Lower leg skin (tissue), 4 donors: ENCODE results near the gene AP2A1. TPM values are rescaled to one million over a fixed set of nuclear protein-coding genes. Genes with fewer than 3 reads are reported as not detected.

Experiments used
- DNase-seq, 2 donors: peaks; one replicate each; pipeline ENCODE4 v3.0.0-alpha.2; 2019; ENCODE audit warnings: low spot score in 2 of 2
- H3K4me3 ChIP-seq: fragments of 200-600 bp; sonication (generic); 2 replicates; pipeline ENCODE4 v1.5.1; 2017; ENCODE audit warnings: mild to moderate bottlenecking, low read depth; ENCODE audit not compliant: poor library complexity, severe bottlenecking
- POLR2A ChIP-seq, 2 donors: fragments of 450-650 bp; IDR thresholded peaks; one replicate each; pipeline ENCODE4 v1.6.1; 2016 to 2017; ENCODE audit warnings: antibody characterized with exemption in 2 of 2, mild to moderate bottlenecking in 1 of 2, moderate library complexity in 1 of 2
- WGBS, 2 donors: methylation state at CpG; one replicate each; pipeline ENCODE4 v1.1.5; 2018; 5-methylcytosine and 5-hydroxymethylcytosine counted together
- intact Hi-C: fragments of 100-400 bp; cut with DNase I; formaldehyde crosslinking; loops from one replicate; pipeline ENCODE4 v1.15.0; 2023; ENCODE audit warnings: low total_unique reads
- total RNA-seq, 4 donors: library from RNA; depleted of rRNA; stranded (reverse); fragments of >200 nt; gene quantifications; one replicate each; pipeline ENCODE4 v1.1.0, GENCODE V29; 2016
- TF ChIP-seq, protein P1 (sequence below), 3 donors: fragments of 450-650 bp; IDR thresholded peaks; one replicate each; pipeline ENCODE4 v1.5.1; 2016; ENCODE audit warnings: antibody characterized with exemption in 3 of 3, mild to moderate bottlenecking in 3 of 3, moderate library complexity in 2 of 3

AP2A1 gene
- total RNA-seq, 4 donors from 2014 or later = 112 to 123 (median 116) TPM

DNA sequence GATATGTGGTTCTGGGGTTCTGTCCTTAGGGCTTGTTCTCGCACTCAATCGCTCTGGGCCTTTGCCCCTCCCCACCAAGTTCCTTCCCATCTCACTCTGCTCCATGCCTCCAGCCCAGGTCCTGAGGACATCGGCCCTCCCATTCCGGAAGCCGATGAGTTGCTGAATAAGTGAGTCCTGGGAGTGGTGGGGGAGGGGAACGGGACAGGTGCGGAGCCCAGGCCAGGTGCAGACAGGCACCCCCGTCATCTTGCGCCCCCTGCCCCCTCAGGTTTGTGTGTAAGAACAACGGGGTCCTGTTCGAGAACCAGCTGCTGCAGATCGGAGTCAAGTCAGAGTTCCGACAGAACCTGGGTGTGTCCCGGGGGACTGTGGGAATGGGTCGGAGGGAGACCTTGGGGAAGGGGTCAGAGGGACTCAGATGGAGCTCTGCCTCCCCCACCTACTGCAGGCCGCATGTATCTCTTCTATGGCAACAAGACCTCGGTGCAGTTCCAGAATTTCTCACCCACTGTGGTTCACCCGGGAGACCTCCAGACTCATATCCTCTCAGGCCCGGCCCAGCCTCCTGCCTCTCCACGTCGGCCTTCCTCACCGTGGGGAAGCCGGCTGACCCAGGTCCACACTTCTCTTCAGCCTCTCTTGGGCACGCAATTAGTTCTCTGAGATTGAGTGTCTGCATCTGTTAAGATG lies 36.2 kb downstream of the AP2A1 start:
- intact Hi-C loops = no loop called here

DNA sequence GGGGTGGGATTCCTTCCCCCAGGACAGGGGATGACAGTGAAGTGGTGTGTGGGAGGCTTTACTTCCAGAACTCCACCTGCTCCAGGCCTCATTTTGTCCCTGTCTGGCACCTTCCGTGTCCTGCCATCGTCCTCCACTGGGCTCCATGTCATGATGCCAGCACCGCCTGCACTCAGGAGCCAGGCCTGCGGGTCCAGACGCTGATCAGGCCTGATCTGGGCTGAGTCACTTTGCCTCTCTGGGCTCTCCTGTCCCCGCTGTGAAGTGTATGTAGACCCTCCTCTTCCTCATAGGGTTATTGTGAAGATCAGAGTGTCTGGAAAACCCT lies 36.7 kb downstream of the AP2A1 start:
- intact Hi-C loops = no loop called here

More for the DNA sequence above, 36.2 kb downstream of the AP2A1 start:
- WGBS, 2 donors = 85 to 91% methylated on average over 23 to 24 of the region's 24 CpGs
- DNase-seq = no peak
- H3K4me3 ChIP-seq = no peak overlapping the region
- TF ChIP-seq, protein P1, sequence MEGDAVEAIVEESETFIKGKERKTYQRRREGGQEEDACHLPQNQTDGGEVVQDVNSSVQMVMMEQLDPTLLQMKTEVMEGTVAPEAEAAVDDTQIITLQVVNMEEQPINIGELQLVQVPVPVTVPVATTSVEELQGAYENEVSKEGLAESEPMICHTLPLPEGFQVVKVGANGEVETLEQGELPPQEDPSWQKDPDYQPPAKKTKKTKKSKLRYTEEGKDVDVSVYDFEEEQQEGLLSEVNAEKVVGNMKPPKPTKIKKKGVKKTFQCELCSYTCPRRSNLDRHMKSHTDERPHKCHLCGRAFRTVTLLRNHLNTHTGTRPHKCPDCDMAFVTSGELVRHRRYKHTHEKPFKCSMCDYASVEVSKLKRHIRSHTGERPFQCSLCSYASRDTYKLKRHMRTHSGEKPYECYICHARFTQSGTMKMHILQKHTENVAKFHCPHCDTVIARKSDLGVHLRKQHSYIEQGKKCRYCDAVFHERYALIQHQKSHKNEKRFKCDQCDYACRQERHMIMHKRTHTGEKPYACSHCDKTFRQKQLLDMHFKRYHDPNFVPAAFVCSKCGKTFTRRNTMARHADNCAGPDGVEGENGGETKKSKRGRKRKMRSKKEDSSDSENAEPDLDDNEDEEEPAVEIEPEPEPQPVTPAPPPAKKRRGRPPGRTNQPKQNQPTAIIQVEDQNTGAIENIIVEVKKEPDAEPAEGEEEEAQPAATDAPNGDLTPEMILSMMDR (IDR thresholded peaks at IDR 0.05) = no peak
- TF ChIP-seq POLR2A (IDR thresholded peaks at IDR 0.05) = no peak

DNA sequence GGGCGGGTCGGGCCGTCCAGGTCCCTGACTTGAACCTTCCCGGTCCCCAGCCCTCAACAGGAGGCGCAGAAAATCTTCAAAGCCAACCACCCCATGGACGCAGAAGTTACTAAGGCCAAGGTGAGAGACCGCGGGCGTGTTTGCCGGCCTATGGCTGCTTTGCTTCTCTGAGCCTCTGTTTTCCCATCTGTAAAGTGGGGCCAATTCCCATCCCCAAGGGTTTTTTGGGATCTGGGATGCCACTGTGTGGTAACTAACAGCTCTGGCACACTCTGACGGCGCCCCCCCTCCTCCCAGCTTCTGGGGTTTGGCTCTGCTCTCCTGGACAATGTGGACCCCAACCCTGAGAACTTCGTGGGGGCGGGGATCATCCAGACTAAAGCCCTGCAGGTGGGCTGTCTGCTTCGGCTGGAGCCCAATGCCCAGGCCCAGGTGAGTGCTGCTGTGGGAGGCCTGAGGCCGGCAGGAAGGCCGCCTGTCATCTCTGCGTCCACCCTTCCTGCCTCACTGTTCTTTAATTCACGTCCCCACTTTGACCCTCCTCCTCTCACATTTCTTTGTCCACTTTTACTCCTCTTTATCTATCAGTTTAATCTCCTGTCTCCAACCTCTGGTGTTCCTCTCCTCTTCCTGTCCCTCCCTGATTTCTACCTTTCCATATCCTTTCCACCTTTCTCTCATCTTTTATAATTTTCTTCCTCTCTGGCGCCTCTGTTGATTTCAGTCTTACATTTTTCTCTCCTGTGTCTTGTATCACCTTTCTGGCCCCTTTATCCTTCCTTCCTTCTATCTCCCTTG lies 39.2 kb downstream of the AP2A1 start:
- no peak overlapping the region for H3K4me3 ChIP-seq
- intact Hi-C loops = no loop called here
- TF ChIP-seq POLR2A (IDR thresholded peaks at IDR 0.05) = no peak
- 84 to 86% methylated on average over 20 of the region's 20 CpGs for WGBS, 2 donors
- no peak for DNase-seq

More for the DNA sequence above, 36.7 kb downstream of the AP2A1 start:
- WGBS, 2 donors = 81 to 90% methylated on average over 6 of the region's 6 CpGs
- no peak for DNase-seq
- TF ChIP-seq, protein P1 (IDR thresholded peaks at IDR 0.05) = no peak
- TF ChIP-seq POLR2A (IDR thresholded peaks at IDR 0.05) = no peak
- H3K4me3 ChIP-seq = no peak overlapping the region

DNA sequence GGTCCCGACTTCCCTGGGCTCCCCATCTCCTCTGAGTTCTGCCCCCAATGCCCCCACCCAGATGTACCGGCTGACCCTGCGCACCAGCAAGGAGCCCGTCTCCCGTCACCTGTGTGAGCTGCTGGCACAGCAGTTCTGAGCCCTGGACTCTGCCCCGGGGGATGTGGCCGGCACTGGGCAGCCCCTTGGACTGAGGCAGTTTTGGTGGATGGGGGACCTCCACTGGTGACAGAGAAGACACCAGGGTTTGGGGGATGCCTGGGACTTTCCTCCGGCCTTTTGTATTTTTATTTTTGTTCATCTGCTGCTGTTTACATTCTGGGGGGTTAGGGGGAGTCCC lies 39.8 kb downstream of the AP2A1 start:
- WGBS, 2 donors = 91 to 95% methylated on average over 8 of the region's 8 CpGs
- intact Hi-C loops = no loop called here

DNA sequence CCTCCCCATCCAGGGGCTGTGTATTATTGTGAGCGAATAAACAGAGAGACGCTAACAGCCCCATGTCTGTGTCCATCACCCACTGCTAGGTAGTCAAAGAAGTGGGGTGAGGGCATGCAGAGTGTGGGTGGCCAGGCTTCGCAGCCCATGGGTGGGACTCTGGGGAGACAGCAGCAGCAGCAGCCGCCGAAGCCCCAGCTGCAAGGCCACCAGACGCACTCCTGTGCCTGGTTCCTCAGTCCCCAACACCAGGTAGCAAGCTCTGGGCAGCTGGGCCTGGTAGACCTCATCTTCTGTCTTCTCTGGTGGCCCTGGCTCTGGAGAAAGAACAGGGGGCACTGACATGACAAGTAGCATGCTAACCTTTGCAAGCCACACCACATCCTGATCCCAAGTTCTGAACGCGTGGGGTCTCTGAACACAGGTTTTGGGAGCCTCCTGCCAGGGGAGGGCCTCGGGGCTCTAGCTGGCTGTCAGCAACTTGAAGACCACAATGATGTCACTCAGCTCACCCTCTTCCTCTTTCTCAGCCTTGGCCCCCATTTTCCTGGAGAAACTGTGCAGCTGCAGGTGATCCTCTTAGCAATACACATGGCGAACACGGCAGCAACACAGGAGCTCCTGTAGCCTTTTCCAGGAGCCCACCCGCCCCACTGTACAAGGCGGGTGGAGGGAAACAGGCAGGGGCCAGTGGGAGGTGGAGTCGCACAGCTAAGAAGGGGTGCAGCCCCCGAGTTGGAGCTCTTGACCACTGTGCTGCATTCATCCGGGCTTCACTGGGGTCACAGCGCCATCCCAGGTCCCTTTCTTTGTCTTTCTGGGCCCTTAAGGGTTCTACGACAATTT lies 40.5 kb downstream of the AP2A1 start:
- no peak for DNase-seq
- intact Hi-C loops = no loop called here

More for the DNA sequence above, 39.8 kb downstream of the AP2A1 start:
- TF ChIP-seq, protein P1 (IDR thresholded peaks at IDR 0.05) = no peak
- TF ChIP-seq POLR2A (IDR thresholded peaks at IDR 0.05) = no peak
- no peak for DNase-seq
- no peak overlapping the region for H3K4me3 ChIP-seq

More for the DNA sequence above, 40.5 kb downstream of the AP2A1 start:
- no peak overlapping the region for H3K4me3 ChIP-seq
- 80 to 83% methylated on average over 13 to 18 of the region's 18 CpGs for WGBS, 2 donors
- TF ChIP-seq POLR2A (IDR thresholded peaks at IDR 0.05) = no peak
- TF ChIP-seq, protein P1 (IDR thresholded peaks at IDR 0.05) = no peak
